HFFc6 (cell line): ENCODE measurements around the gene POLR2F. TPM values are rescaled to one million over a fixed set of nuclear protein-coding genes. Genes with fewer than 3 reads are reported as not detected.

Experiments
- DNase-seq: peaks from one replicate; pipeline ENCODE4 v3.0.0-alpha.2; 2018
- H3K27ac Mint-ChIP-seq: 2 replicates; pipeline ENCODE4 v1.8.0; 2020; ENCODE audit warnings: mild to moderate bottlenecking, mixed read lengths
- H3K27me3 Mint-ChIP-seq: 2 replicates; pipeline ENCODE4 v1.8.0; 2021; ENCODE audit warnings: mild to moderate bottlenecking, moderate library complexity, mixed read lengths; ENCODE audit not compliant: insufficient read depth
- H3K36me3 Mint-ChIP-seq: 2 replicates; pipeline ENCODE4 v1.8.0; 2021; ENCODE audit warnings: low read depth, mixed read lengths
- H3K4me1 Mint-ChIP-seq: 2 replicates; pipeline ENCODE4 v1.8.0; 2020; ENCODE audit warnings: low read depth, mixed read lengths
- H3K4me3 Mint-ChIP-seq: 2 replicates; pipeline ENCODE4 v1.8.0; 2020; ENCODE audit warnings: mild to moderate bottlenecking, moderate library complexity, mixed read lengths
- H3K9me3 Mint-ChIP-seq: 2 replicates; pipeline ENCODE4 v1.8.0; 2020; ENCODE audit warnings: mild to moderate bottlenecking, mixed read lengths
- total RNA-seq, 6 experiments: library from RNA; stranded (reverse); fragmentation: NEBNext Ultra II Directional; extraction: Animal tissue kit (Norgen Biotek cat#: 25700); gene quantifications; 2 replicates in 1 of 6; 3 replicates in 5 of 6; pipeline ENCODE4 v1.2.3, GENCODE V29; 2021
- TF ChIP-seq, protein P1 (sequence below): fragments of 200-600 bp; sonication (generic); IDR thresholded peaks from 2 replicates; pipeline ENCODE4 v1.5.0; 2021; ENCODE audit warnings: antibody characterized with exemption, mild to moderate bottlenecking

POLR2F gene
- total RNA-seq, 6 experiments from 2014 or later: 91.6 to 130 (median 107) TPM

DNA sequence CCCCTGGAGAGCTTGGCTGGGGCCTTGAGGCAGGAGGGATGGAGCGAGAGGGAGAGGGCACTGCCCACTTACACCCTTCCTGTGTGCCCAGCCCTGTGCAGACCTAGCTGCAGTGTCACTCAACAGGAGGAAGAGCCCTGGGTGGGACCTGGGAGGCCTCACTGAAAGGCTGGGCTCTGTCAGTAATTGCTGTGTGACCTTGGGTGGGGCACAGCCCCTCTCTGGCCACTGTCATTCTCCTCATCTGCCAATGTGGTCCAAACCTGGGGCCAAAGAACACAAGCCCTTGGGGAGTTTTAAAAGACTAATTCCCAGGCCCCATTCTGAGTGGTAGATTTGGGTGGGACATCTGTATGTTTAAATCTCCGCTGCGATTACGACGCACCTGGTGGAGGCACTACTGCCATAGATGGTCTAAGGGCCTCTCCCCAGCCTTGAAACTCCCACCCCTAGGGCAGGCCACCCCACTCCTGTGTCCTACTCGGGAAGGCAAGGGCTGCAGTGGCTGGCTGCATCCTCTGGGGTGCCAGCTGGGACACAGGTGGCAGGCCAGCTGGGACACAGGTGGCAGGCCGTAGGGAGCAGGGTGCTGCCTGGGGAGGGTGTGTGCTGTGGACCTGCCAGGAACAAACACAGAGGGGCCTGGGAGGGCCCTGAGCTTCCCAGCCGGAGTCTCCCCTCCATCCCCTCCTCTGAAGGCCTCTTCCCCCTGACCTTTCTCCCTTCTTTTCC, 43.2 kb downstream of the POLR2F start:
- TF ChIP-seq, protein P1, sequence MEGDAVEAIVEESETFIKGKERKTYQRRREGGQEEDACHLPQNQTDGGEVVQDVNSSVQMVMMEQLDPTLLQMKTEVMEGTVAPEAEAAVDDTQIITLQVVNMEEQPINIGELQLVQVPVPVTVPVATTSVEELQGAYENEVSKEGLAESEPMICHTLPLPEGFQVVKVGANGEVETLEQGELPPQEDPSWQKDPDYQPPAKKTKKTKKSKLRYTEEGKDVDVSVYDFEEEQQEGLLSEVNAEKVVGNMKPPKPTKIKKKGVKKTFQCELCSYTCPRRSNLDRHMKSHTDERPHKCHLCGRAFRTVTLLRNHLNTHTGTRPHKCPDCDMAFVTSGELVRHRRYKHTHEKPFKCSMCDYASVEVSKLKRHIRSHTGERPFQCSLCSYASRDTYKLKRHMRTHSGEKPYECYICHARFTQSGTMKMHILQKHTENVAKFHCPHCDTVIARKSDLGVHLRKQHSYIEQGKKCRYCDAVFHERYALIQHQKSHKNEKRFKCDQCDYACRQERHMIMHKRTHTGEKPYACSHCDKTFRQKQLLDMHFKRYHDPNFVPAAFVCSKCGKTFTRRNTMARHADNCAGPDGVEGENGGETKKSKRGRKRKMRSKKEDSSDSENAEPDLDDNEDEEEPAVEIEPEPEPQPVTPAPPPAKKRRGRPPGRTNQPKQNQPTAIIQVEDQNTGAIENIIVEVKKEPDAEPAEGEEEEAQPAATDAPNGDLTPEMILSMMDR: no peak
- H3K9me3 Mint-ChIP-seq: no peaks in the 10 kb centered on the region
- peaks cover 4% of the 10 kb centered on the region; the same call in 1 of the 2 replicates for H3K4me1 Mint-ChIP-seq
- H3K27ac Mint-ChIP-seq: no peak overlapping the region
- no peak overlapping the region for H3K4me3 Mint-ChIP-seq
- no peaks in the 10 kb centered on the region for H3K36me3 Mint-ChIP-seq
- peaks cover 15% of the 10 kb centered on the region for H3K27me3 Mint-ChIP-seq
- DNase-seq: no peak

DNA sequence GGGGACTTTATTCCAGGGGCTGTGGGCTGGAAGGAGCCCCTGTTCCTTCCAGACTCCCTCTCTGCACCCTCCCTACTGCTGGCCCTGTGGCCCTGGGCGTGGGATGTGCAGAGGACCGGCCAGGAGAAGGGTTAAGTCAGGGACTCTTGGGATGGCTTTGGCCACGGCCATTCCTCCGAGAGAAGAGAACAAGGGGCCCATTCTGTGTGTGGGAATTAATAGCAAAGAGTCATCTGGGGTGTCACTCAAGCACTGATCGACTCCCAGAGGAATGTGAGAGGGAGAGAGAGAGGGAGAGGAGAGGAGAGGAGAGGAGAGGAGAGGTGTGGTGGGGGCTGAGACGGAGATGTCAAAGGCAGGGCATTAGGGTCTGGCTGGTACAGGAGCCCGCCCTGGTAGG, 45.0 kb downstream of the POLR2F start:
- no peaks in the 10 kb centered on the region for H3K9me3 Mint-ChIP-seq

DNA sequence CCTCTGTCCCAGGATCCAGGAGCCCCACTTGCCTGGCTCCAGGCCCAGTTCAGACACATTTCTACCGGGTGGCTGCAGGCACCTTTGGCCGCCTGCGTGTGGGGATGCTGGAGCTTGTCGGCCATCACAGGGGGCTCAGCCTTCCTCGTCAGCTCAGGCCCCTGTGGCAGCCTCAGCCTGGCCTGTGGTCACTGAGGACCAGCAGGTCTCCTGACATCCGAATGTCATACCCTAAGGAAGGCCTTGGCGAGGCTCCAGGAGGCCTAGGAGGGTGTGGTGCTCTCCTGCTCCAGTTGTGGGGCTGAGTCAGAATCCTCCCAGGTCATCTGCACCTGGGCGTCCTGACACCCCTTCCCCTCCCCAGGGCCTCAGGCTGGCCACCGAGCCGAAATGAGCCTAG, 45.7 kb downstream of the POLR2F start:
- Mint-ChIP-seq H3K4me3 (no peak overlapping the region), H3K27me3 (peaks cover 17% of the 10 kb centered on the region), H3K4me1 (peaks cover 4% of the 10 kb centered on the region; the same call in 1 of the 2 replicates), H3K36me3 (no peaks in the 10 kb centered on the region), H3K9me3 (no peaks in the 10 kb centered on the region), H3K27ac (no peak overlapping the region)
- TF ChIP-seq, protein P1: no peak
- DNase-seq: no peak

More for the DNA sequence above, 45.0 kb downstream of the POLR2F start:
- Mint-ChIP-seq H3K36me3 (no peaks in the 10 kb centered on the region), H3K27me3 (peaks cover 13% of the 10 kb centered on the region), H3K4me1 (peaks cover 4% of the 10 kb centered on the region; the same call in 1 of the 2 replicates), H3K4me3 (no peak overlapping the region), H3K27ac (no peak overlapping the region)
- DNase-seq: no peak
- TF ChIP-seq, protein P1: no peak

DNA sequence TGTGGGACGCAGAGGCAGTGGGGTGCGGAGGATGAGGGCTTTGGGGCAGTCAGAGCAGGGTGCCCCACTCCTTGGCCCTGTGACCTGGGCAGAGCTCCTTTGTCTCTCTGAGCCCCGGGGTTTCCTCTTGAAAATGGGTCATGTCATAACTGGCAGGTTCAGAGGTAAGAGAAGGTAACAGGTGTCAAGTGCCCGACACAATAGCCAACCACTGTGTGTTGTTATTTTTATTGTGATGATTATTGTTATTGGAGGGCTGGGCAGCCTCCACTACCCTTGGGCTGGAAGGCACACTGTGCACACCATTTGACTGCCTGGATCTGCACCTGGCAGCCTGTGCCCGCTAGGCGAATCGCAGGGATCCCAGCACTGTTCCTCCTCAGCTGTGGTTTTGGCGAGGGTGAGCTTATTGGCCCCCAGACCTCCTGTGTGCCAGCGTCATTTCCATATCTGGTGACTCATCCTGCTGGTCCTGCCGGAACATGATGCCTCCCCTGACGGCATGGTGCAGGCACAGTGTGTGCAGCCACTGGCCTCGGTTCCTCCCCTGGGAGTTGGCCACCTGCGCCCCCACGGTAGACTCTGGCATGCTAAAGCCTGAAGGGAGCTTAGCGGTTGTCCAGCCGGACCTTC, 46.3 kb downstream of the POLR2F start:
- DNase-seq: peak; percentile 5
- peaks cover 18% of the 10 kb centered on the region for H3K27me3 Mint-ChIP-seq
- no peak overlapping the region for H3K27ac Mint-ChIP-seq
- H3K4me1 Mint-ChIP-seq: peaks cover 4% of the 10 kb centered on the region; the same call in 1 of the 2 replicates
- H3K9me3 Mint-ChIP-seq: no peaks in the 10 kb centered on the region
- H3K4me3 Mint-ChIP-seq: no peak overlapping the region
- H3K36me3 Mint-ChIP-seq: no peaks in the 10 kb centered on the region
- TF ChIP-seq, protein P1: no peak

DNA sequence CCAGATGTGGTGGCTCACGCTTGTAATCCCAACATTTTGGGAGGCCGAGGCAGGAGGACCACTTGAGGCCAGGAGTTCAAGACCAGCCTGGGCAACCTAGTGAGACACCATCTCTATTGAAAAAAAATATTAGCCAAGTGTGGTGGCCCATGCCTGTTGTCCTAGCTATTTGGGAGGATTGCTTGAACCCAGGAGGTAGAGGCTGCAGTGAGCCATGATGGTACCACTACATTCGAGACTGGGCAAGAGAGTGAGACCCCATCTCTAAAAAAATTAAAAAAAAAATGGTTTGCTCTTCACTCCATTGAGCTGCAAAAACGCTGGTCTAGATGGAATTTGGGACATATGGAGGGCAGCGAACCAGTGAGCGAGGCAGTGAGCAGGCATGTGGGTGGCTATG, 52.4 kb downstream of the POLR2F start:
- Mint-ChIP-seq H3K27ac (no peak overlapping the region), H3K9me3 (no peaks in the 10 kb centered on the region), H3K27me3 (peaks cover 16% of the 10 kb centered on the region), H3K4me1 (no peaks in the 10 kb centered on the region), H3K4me3 (no peak overlapping the region), H3K36me3 (no peaks in the 10 kb centered on the region)
- DNase-seq: no peak
- TF ChIP-seq, protein P1: no peak
